ENCODE data around the gene RBM17. TPM values are rescaled to one million over a fixed set of nuclear protein-coding genes. Genes with fewer than 3 reads are reported as not detected.
"Not testable (repeated sequence)": the region's sequence is repeated elsewhere in the genome, so short reads cannot be mapped to it uniquely, and the experiment has no call there.

RBM17 gene
- total RNA-seq, 1 donor from 2014 or later: 80.1 TPM

GRCh38 chr10:6163364-6164270 is 74.8 kb downstream of the RBM17 start:
- DNase-seq (ENCODE audit: extremely low spot score, unreplicated experiment): peak; percentile 94
- no peaks in the 10 kb centered on the region for H3K36me3 Mint-ChIP-seq (ENCODE audit: unreplicated experiment)

GRCh38 chr10:6164271-6165095 is 75.6 kb downstream of the RBM17 start:
- peak overlapping the region; percentile 94 for H3K4me3 Mint-ChIP-seq (ENCODE audit: unreplicated experiment)
- TF ChIP-seq, protein P1, sequence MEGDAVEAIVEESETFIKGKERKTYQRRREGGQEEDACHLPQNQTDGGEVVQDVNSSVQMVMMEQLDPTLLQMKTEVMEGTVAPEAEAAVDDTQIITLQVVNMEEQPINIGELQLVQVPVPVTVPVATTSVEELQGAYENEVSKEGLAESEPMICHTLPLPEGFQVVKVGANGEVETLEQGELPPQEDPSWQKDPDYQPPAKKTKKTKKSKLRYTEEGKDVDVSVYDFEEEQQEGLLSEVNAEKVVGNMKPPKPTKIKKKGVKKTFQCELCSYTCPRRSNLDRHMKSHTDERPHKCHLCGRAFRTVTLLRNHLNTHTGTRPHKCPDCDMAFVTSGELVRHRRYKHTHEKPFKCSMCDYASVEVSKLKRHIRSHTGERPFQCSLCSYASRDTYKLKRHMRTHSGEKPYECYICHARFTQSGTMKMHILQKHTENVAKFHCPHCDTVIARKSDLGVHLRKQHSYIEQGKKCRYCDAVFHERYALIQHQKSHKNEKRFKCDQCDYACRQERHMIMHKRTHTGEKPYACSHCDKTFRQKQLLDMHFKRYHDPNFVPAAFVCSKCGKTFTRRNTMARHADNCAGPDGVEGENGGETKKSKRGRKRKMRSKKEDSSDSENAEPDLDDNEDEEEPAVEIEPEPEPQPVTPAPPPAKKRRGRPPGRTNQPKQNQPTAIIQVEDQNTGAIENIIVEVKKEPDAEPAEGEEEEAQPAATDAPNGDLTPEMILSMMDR (IDR thresholded peaks at IDR 0.05): no peak
- no peaks in the 10 kb centered on the region for H3K27me3 Mint-ChIP-seq (ENCODE audit: unreplicated experiment)
- H3K36me3 Mint-ChIP-seq (ENCODE audit: unreplicated experiment): no peaks in the 10 kb centered on the region
- H3K9me3 Mint-ChIP-seq (ENCODE audit: unreplicated experiment): no peaks in the 10 kb centered on the region
- DNase-seq (ENCODE audit: extremely low spot score, unreplicated experiment): no peak
- H3K4me1 Mint-ChIP-seq (ENCODE audit: unreplicated experiment): peaks cover 30% of the 10 kb centered on the region
- peak overlapping the region; percentile 95 for H3K27ac Mint-ChIP-seq (ENCODE audit: unreplicated experiment)

More at GRCh38 chr10:6163364-6164270, 74.8 kb downstream of the RBM17 start:
- Mint-ChIP-seq H3K9me3 (ENCODE audit: unreplicated experiment) (no peaks in the 10 kb centered on the region), H3K27ac (ENCODE audit: unreplicated experiment) (peak overlapping the region; percentile 95), H3K4me1 (ENCODE audit: unreplicated experiment) (peaks cover 28% of the 10 kb centered on the region), H3K27me3 (ENCODE audit: unreplicated experiment) (no peaks in the 10 kb centered on the region), H3K4me3 (ENCODE audit: unreplicated experiment) (peak overlapping the region; percentile 94)
- TF ChIP-seq, protein P1 (IDR thresholded peaks at IDR 0.05): no peak

- DNase-seq (ENCODE audit: extremely low spot score, unreplicated experiment): no peak
- Mint-ChIP-seq H3K4me1 (ENCODE audit: unreplicated experiment) (peaks cover 35% of the 10 kb centered on the region), H3K4me3 (ENCODE audit: unreplicated experiment) (peak overlapping the region; percentile 94), H3K9me3 (ENCODE audit: unreplicated experiment) (no peaks in the 10 kb centered on the region), H3K27ac (ENCODE audit: unreplicated experiment) (peak overlapping the region; percentile 46), H3K27me3 (ENCODE audit: unreplicated experiment) (no peaks in the 10 kb centered on the region), H3K36me3 (ENCODE audit: unreplicated experiment) (no peaks in the 10 kb centered on the region)
- TF ChIP-seq, protein P1 (IDR thresholded peaks at IDR 0.05): no peak
Observed at GRCh38 chr10:6165221-6165725, 76.4 kb downstream of the RBM17 start.

DNA sequence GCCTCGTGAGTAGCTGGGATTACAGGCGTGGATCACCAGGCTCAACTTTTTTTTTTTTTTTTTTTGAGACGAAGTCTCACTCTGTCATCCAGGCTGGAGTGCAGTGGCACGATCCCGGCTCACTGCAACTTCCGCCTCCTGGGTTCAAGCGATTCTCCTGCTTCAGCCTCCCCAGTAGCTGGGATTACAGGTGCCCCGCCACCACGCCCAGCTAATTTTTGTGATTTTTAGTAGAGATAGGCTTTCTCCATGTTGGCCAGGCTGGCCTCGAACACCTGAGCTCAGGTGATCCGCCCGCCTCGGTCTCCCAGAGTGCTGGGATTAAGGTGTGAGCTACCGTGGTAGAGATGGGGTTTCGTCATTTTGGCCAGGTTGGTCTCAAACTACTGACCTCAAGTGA is 77.1 kb downstream of the RBM17 start:
- DNase-seq (ENCODE audit: extremely low spot score, unreplicated experiment): not testable (repeated sequence)
- Mint-ChIP-seq H3K4me1 (ENCODE audit: unreplicated experiment) (peaks cover 40% of the 10 kb centered on the region), H3K27ac (ENCODE audit: unreplicated experiment) (peak overlapping the region; percentile 46)

More for the DNA sequence above, 77.1 kb downstream of the RBM17 start:
- H3K4me3 Mint-ChIP-seq (ENCODE audit: unreplicated experiment): peak overlapping the region; percentile 14
- H3K9me3 Mint-ChIP-seq (ENCODE audit: unreplicated experiment); H3K36me3 Mint-ChIP-seq (ENCODE audit: unreplicated experiment); H3K27me3 Mint-ChIP-seq (ENCODE audit: unreplicated experiment): not testable (repeated sequence)

Small RNAs within 50 kb of the gene (microRNA-seq; reads per million reads assigned to microRNA genes)
- gene MIR3155A (ENCODE audit: unreplicated experiment) (not detected), gene MIR3155B (ENCODE audit: unreplicated experiment) (not detected)

Other genes starting within 250 kb of the RBM17 start
- gene ANKRD16, start 199.1 kb upstream of the RBM17 start, total RNA-seq: 8.8 and 9.5 TPM in 2 replicates
- 77.8 and 86.1 TPM in 2 replicates for gene FBH1, start 198.8 kb upstream of the RBM17 start, total RNA-seq
- gene IL15RA, start 111.5 kb upstream of the RBM17 start, total RNA-seq: 0.40 and 0.44 TPM in 2 replicates
- not detected in 2 replicates for gene IL2RA, start 26.7 kb upstream of the RBM17 start, total RNA-seq
- gene PFKFB3, start 113.9 kb downstream of the RBM17 start, total RNA-seq: 34.2 and 37.9 TPM in 2 replicates